GM23338 (cell line): Measurements from ENCODE around the gene RP2. TPM values are rescaled to one million over a fixed set of nuclear protein-coding genes. Genes with fewer than 3 reads are reported as not detected.

ENCODE experiments used
- ATAC-seq: fragments of 200-7000 bp; cut with Tn5 transposase; 3 replicates; pipeline ENCODE4 v1.9.1; 2020
- DNase-seq: peaks from one replicate; pipeline ENCODE4 v3.0.0-alpha.2; 2015; ENCODE audit warnings: low spot score
- H2AFZ ChIP-seq: fragments of 200-600 bp; sonication (generic); 2 replicates; pipeline ENCODE4 v1.8.0; 2016; ENCODE audit warnings: antibody characterized with exemption, mild to moderate bottlenecking, moderate library complexity
- H3F3A ChIP-seq: fragments of 200-600 bp; sonication (generic); replicated peaks from 2 replicates; pipeline ENCODE4 v1.8.0; 2017; ENCODE audit warnings: antibody characterized with exemption, mixed run types, low read depth
- H3K27ac ChIP-seq: fragments of 200-600 bp; sonication (generic); 2 replicates; pipeline ENCODE4 v1.6.1; 2016; ENCODE audit warnings: low read depth
- H3K27me3 ChIP-seq: fragments of 200-600 bp; sonication (generic); 2 replicates; pipeline ENCODE4 v1.8.0; 2016; ENCODE audit warnings: mild to moderate bottlenecking, mixed run types, moderate library complexity; ENCODE audit not compliant: insufficient read depth
- H3K36me3 ChIP-seq: fragments of 200-600 bp; sonication (generic); 2 replicates; pipeline ENCODE4 v1.8.0; 2016; ENCODE audit warnings: mild to moderate bottlenecking; ENCODE audit not compliant: insufficient read depth
- H3K4me1 ChIP-seq: fragments of 200-600 bp; sonication (generic); 2 replicates; pipeline ENCODE4 v1.8.0; 2016; ENCODE audit warnings: mild to moderate bottlenecking, moderate library complexity; ENCODE audit not compliant: insufficient read depth
- H3K4me2 ChIP-seq: fragments of 200-600 bp; sonication (generic); 2 replicates; pipeline ENCODE4 v1.7.1; 2017; ENCODE audit warnings: mixed run types
- H3K4me3 ChIP-seq: fragments of 200-600 bp; sonication (generic); 2 replicates; pipeline ENCODE4 v1.6.1; 2016; ENCODE audit warnings: mixed run types
- H3K79me2 ChIP-seq: fragments of 200-600 bp; sonication (generic); replicated peaks from 2 replicates; pipeline ENCODE4 v1.8.0; 2017; ENCODE audit warnings: mild to moderate bottlenecking; ENCODE audit not compliant: insufficient read depth
- H3K9me2 ChIP-seq: fragments of 200-600 bp; sonication (generic); 2 replicates; pipeline ENCODE4 v1.8.0; 2017; ENCODE audit not compliant: insufficient read depth
- H4K20me1 ChIP-seq: fragments of 200-600 bp; sonication (generic); replicated peaks from 2 replicates; pipeline ENCODE4 v1.8.0; 2017; ENCODE audit warnings: mild to moderate bottlenecking; ENCODE audit not compliant: insufficient read depth
- H3K27ac Mint-ChIP-seq: 2 replicates; pipeline ENCODE4 v1.8.0; 2020; ENCODE audit warnings: inconsistent platforms, mild to moderate bottlenecking, moderate library complexity, mixed read lengths
- H3K27me3 Mint-ChIP-seq: 3 replicates; pipeline ENCODE4 v1.8.0; 2022; ENCODE audit warnings: low read depth, mild to moderate bottlenecking, moderate library complexity, mixed read lengths, inconsistent platforms; ENCODE audit not compliant: insufficient read depth, poor library complexity
- H3K36me3 Mint-ChIP-seq: 3 replicates; pipeline ENCODE4 v1.8.0; 2021; ENCODE audit warnings: low read depth, mild to moderate bottlenecking, inconsistent platforms, moderate library complexity, mixed read lengths
- H3K4me1 Mint-ChIP-seq: 3 replicates; pipeline ENCODE4 v1.8.0; 2020; ENCODE audit warnings: mild to moderate bottlenecking, inconsistent platforms, mixed read lengths
- H3K4me3 Mint-ChIP-seq: 3 replicates; pipeline ENCODE4 v1.8.0; 2021; ENCODE audit warnings: moderate library complexity, mild to moderate bottlenecking, inconsistent platforms, mixed read lengths
- H3K9me3 Mint-ChIP-seq: 3 replicates; pipeline ENCODE4 v1.8.0; 2020; ENCODE audit warnings: moderate library complexity, mild to moderate bottlenecking, inconsistent platforms, mixed read lengths
- CREB1 ChIP-seq: fragments of 250-450 bp; sonication (Bioruptor Pico); IDR thresholded peaks from 2 replicates; pipeline ENCODE4 v1.5.0; 2020; ENCODE audit warnings: low read depth, mild to moderate bottlenecking, moderate library complexity
- CTCF ChIP-seq, 2 experiments: fragments of 200-600 bp in 1 of 2; sonication (generic) in 1 of 2; conservative IDR thresholded peaks; 2 replicates each; pipeline versions ENCODE4 v1.5.1 to v1.6.1; 2016 to 2017; ENCODE audit warnings: antibody characterized with exemption in 2 of 2, low read depth in 2 of 2, mild to moderate bottlenecking in 2 of 2, moderate library complexity in 1 of 2
- ETS1 ChIP-seq: IDR thresholded peaks from 2 replicates; pipeline ENCODE4 v1.6.1; 2016; ENCODE audit warnings: antibody characterized with exemption
- EZH2phosphoT487 ChIP-seq: fragments of 200-600 bp; sonication (generic); IDR thresholded peaks from one replicate; pipeline ENCODE4 v1.8.1; 2018; ENCODE audit warnings: antibody characterized with exemption; ENCODE audit not compliant: unreplicated experiment
- JUNB ChIP-seq: IDR thresholded peaks from one replicate; pipeline ENCODE4 v1.6.1; 2016; ENCODE audit warnings: antibody characterized with exemption; ENCODE audit not compliant: unreplicated experiment
- NANOG ChIP-seq: IDR thresholded peaks from 2 replicates; pipeline ENCODE4 v1.6.1; 2016; ENCODE audit warnings: antibody characterized with exemption, borderline replicate concordance
- POLR2AphosphoS5 ChIP-seq: IDR thresholded peaks from 2 replicates; pipeline ENCODE4 v1.6.1; 2016; ENCODE audit warnings: antibody characterized with exemption, low read depth
- STAT1 ChIP-seq: IDR thresholded peaks from one replicate; pipeline ENCODE4 v1.6.1; 2016; ENCODE audit warnings: antibody characterized with exemption; ENCODE audit not compliant: unreplicated experiment
- ZNF462 ChIP-seq: fragments of 250-450 bp; sonication (Bioruptor Pico); IDR thresholded peaks from 2 replicates; pipeline ENCODE4 v1.5.0; 2020; ENCODE audit warnings: mild to moderate bottlenecking, moderate library complexity
- polyA plus RNA-seq: library from polyadenylated mRNA; unstranded; fragments of >200 nt; fragmentation: Nextera tagmentation; extraction: Ambion mirVana; gene quantifications from 2 replicates; pipeline ENCODE4 v1.2.1, GENCODE V29; 2016
- total RNA-seq: library from RNA; depleted of rRNA; stranded (reverse); fragments of >200 nt; shearing (Covaris generic); gene quantifications from 2 replicates; pipeline ENCODE4 v1.2.3, GENCODE V29; 2014

RP2 gene
- total and polyA plus RNA-seq, 2 experiments from 2014 or later: 4.5 to 12.1 TPM

GRCh38 chrX:46819136-46819535, 17.7 kb upstream of the RP2 start:
- H3K4me3 Mint-ChIP-seq: no peak overlapping the region
- H3K79me2 ChIP-seq: no peaks in the 10 kb centered on the region
- no peak for DNase-seq

GRCh38 chrX:46820391-46821100, 16.3 kb upstream of the RP2 start:
- no peak overlapping the region for H2AFZ ChIP-seq
- H3K9me2 ChIP-seq: no peaks in the 10 kb centered on the region
- Mint-ChIP-seq H3K36me3 (no peaks in the 10 kb centered on the region), H3K4me3 (no peak overlapping the region), H3K27me3 (no peaks in the 10 kb centered on the region), H3K9me3 (no peaks in the 10 kb centered on the region), H3K27ac (no peak overlapping the region), H3K4me1 (no peaks in the 10 kb centered on the region)
- no peaks in the 10 kb centered on the region for H3K4me1 ChIP-seq
- no peaks in the 10 kb centered on the region for H4K20me1 ChIP-seq
- H3K36me3 ChIP-seq: no peaks in the 10 kb centered on the region
- H3K27me3 ChIP-seq: no peaks in the 10 kb centered on the region
- H3K4me2 ChIP-seq: no peak overlapping the region
- no peak for DNase-seq
- no peaks in the 10 kb centered on the region for H3F3A ChIP-seq
- no peaks in the 10 kb centered on the region for H3K79me2 ChIP-seq
- H3K4me3 ChIP-seq: no peak overlapping the region
- no peak for ATAC-seq
- no peak overlapping the region for H3K27ac ChIP-seq
- no peak for TF ChIP-seq EZH2phosphoT487
- TF ChIP-seq POLR2AphosphoS5: no peak
- no peak for TF ChIP-seq NANOG
- no peak for TF ChIP-seq ETS1
- TF ChIP-seq CREB1 (CRISPR knock-in tag): no peak
- TF ChIP-seq JUNB: no peak
- TF ChIP-seq STAT1: no peak
- TF ChIP-seq CTCF (conservative IDR thresholded peaks at IDR 0.05; ENCODE audit: low read depth in 2 of 2): no peak
- no peak for TF ChIP-seq ZNF462 (CRISPR knock-in tag)

More at GRCh38 chrX:46819136-46819535, 17.7 kb upstream of the RP2 start:
- Histone ChIP-seq H3K27me3 (no peaks in the 10 kb centered on the region), H3F3A (no peaks in the 10 kb centered on the region), H3K36me3 (no peaks in the 10 kb centered on the region), H3K9me2 (no peaks in the 10 kb centered on the region), H3K4me1 (no peaks in the 10 kb centered on the region), H2AFZ (no peak overlapping the region), H4K20me1 (no peaks in the 10 kb centered on the region), H3K4me2 (no peak overlapping the region), H3K4me3 (no peak overlapping the region), H3K27ac (no peak overlapping the region)
- no peaks in the 10 kb centered on the region for H3K27me3 Mint-ChIP-seq
- ATAC-seq: no peak
- H3K4me1 Mint-ChIP-seq: no peaks in the 10 kb centered on the region
- H3K9me3 Mint-ChIP-seq: no peaks in the 10 kb centered on the region
- no peaks in the 10 kb centered on the region for H3K36me3 Mint-ChIP-seq
- H3K27ac Mint-ChIP-seq: no peak overlapping the region
- TF ChIP-seq ETS1: no peak
